NCI-H146 treated with DMSO at 0.1 percent for 48 hours (cell line): ENCODE data around the gene KDELR1.

ENCODE experiments used
- DNase-seq: peaks from one replicate; lab custom pipeline; 2025; ENCODE audit not compliant: unreplicated experiment; lab: John Stamatoyannopoulos, UW

Gene KDELR1

DNA sequence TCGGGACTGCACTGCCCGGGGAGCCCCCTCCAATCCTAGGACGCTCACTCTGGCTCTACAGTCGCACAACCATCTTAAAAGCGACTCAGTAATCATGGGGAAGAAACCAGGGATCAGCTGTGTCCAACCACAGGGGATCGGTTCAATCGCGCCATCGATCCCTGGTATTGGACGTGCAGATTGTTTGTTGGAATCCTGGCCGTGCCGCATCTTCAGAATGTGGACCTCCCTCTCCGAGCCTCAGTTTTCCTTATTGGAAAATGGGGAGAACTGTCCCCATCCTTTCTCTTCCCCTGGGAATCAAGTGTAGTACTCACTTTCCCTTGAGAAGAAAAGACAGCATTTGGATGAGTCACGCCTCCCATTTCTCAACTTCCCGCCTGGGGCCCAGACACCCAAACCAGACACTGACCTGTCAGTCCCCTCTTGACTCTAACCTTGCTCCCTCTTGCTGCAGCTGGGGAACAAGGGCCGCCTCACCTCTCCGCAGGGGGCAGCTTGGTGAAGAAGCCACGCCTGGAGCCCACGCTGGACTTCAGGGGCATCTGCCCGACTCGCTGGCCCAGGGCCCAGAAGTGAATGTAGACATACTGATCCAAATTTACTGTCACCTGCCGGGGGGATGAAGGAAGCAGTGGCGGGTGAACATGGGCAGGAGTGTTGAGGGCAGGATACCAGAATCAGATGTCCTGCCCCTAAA, 48.4 kb downstream of the KDELR1 start:
- DNase-seq: no peak

DNA sequence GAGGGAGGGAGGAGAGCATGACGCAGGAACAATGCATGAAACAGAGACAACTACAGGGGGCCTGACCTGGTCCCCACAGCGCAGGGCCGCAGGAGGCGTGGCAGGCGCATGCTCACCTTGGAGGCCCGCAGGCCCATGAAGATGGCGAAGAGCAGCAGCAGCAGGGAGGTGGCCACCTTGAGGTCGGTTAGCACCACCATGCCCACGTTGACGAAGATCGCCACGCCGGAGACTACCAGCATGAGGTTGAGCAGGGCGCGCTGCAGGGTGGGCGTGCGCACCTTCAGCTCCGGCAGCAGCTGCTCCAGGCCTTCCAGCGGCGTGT, 49.0 kb downstream of the KDELR1 start:
- DNase-seq: no peak

DNA sequence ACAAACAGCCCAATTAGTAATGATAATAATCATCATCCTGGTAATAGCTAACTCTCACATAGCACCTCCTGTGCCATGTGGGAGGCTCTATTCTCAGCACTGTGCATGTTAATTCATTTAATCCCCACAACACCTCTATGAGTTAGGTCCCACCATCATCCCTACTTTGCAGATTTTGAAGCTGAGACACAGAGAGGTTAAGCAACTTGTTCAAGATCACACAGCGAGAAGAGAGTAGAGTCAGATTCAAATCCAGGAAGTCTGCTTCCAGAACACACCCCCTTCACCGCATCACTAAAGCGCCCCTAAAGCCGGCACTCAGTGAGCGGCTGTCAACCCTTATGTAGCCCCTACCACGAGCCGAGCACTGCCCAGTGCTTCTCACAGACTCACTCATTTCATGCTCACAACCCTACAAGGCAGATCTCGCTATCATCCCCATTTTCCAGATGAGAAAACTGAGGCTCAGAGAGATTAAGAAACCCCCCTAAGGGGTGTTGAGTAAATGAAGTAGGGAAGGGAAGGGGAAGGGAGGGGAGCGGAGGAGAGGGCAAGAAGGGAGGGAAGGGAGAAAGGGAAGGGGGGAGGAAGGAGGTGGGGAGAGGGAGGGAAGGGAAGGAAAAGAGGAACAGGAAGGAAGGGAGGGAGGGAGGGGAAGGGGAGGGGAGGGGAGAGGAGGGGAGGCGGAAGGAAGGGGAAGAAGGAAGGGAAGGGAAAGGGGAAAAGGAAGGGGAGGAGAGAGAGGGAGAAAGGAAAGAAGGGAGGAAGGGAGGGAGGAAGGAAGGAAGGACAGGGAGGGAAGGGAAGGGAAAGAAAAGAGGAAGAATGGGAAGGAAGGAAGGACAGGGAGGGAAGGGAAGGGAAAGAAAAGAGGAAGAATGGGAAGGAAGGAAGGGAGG, 49.6 kb downstream of the KDELR1 start:
- no peak for DNase-seq

DNA sequence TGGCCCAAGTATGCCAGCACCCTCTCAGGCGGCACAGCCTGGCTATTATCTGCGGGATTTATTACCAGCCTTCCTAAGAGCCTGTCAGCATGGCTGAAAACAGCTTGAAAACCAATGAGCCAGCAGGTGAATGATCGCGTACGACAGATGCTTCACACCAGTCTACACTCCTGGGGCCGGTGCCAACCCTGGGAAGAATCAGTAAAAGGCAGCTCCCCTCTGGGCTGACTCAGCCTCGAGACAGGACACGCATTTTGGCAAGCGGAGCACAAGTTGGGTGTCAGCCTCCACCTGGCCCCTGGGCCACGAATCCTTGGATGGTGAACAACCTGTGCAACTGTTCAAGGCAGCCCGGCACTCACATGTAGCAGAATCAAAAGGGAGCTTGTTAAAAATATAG, 50.4 kb downstream of the KDELR1 start:
- no peak for DNase-seq

DNA sequence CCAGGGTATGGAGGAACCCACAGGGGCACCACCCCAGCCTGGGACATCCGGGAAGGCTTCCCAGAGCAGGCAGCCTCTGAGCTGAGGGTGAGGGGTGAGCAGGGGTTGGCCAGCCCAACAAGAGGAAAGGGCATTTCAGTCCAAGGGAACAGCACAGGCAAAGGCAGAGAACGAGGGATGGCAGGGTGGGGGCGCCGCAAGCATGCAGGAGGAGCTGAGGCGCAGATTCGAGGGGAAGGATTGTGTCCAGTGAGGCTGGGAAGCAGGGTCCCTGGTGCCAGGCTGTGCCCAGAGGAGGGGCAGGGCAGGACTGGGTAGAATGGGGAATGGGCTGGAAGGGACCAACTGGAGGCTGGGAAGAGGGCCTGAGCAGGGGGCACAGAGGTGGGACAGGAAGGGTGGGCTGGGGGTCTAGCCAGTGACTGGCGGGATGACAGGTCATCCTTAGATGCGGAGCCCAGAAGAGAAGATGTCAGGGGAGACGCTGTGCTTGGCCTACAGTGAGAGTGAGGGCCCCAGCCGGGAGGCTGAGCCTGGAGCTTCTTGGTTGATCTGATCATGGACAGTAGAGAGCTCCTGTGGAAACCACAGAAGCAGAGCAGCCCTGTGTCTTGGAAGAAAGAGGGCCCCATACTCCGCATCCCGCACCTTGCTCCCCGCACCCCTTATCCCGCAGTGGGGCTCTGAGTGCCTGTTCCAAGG, 52.4 kb downstream of the KDELR1 start:
- no peak for DNase-seq

DNA sequence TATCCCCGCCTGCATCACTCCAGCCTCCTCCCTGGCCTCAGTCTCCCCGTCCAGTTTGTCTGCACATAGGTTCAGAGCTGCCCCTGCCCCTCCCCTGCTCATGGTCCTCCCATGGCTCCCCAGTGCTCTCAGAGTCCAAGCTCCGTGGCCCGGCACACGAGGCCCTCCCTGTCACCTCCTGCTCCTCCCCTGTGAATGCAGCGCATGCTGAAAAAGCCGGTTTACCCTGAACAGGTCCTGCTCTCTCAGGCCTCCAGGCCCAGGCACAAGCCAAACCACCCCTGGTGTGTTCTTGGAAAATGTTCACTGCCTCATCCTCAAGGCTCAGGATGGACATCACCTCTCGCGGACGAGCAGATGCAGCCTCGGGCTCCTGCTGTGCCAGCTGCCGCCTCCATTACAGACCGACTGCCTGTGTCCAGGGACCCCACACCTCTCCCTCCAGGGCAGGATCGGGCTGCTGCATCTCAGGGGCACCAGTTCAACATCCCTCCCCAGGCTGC, 53.0 kb downstream of the KDELR1 start:
- DNase-seq: no peak

DNA sequence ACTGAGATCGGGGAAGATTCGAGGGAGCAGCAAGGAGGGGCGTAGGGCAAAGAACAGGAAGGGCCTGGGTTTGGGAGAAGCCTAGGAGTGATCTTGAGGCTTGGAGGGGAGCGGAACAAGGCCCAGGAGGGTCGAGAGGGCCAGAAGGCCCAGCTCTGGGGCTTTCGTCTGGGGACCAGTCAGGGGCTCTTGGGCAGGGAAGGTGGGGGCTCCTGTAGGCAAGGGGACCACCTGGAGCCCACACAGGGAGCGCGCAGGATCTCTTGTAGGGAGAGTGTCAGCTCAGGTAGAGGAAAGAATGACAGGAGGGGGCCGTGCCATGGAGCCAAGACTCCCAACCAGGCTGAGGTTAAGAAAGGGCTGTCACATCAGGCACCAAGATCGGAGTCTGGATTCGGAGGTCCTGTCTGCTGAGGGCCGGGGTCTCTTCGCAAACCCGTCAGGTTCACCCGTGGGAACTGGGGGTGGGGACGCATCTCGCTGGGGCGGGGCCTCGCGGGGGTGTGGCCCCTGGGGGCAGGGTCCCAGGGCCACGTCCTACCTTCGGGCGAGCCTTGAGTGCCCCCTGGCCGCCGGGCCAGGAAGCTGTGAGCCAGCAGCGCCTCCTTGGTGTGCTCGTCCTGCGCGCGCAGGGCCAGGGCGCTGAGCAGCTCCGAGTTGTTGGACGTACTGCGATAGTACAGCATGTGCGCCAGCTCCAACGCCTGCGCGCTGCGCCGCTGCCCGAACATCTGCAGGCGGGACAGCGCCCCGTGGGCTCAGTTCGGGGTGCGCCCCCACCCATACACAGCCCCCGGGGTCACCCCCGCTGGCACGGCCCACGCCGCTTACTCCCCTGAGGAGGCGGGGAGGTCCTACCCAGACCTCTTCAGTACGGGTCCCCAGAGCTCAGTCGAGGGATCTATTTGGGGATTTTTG, 57.6 kb downstream of the KDELR1 start:
- peak; percentile 84 for DNase-seq

DNA sequence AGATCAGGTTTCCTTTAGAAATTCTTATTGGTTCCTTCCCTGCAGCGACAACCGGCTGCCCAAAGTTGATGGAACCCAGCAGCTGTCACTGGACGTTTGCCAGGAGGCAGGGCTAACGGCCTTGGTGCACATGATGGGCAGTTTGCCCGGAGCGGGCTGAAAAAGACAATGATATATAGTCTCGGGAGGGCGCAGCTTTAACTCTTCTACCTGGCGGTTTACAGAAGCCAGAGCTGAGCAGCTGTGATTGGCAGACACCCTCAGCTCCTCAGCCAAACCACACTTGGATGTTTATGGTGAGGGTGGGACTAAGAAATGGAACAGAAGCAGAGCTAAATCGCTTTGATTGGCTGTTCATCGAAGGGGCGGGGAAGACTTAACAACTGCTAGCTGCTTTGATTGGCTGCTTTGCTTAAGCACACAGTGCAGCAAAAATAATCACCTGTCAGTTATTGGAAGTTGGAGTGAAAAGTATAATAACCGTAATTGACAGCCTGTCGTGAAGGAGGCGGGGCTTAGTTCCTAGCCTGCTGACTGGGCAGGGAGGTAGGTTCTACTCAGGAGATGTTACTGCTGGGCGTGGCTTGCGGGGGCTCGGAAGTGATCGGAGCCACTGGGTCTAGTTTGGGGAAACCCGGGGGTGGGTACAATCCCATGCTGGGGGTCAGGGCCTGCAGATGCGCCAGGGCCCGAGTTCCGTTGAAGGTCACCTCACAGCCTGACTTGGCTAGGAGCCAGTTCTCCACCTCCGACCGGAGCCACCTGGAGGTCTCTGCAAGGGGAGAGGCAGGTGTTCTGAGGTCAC, 58.5 kb downstream of the KDELR1 start:
- peak; percentile 100 for DNase-seq
